Lung (tissue), 12 donors: Measurements from ENCODE around the gene SPDYC. TPM values are rescaled to one million over a fixed set of nuclear protein-coding genes. Genes with fewer than 3 reads are reported as not detected.
A peak's percentile ranks its signal among the peaks of the same experiment; 100 is the strongest.
"Not testable (repeated sequence)": the region's sequence is repeated elsewhere in the genome, so short reads cannot be mapped to it uniquely, and the experiment has no call there.

Source experiments
- ATAC-seq: fragments of 200-7000 bp; cut with Tn5 transposase; one replicate; pipeline ENCODE4 v1.9.1; 2020; ENCODE audit warnings: moderate number of reproducible peaks; ENCODE audit not compliant: insufficient read depth, low FRiP score
- DNase-seq, 3 donors: peaks; one replicate each; pipeline ENCODE4 v3.0.0-alpha.2; 2013 to 2017
- H3K27ac ChIP-seq, 2 donors: one replicate each; pipeline ENCODE4 v1.5.1; 2013; ENCODE audit warnings: mild to moderate bottlenecking in 2 of 2, moderate library complexity in 2 of 2, control low read depth in 1 of 2, inconsistent platforms in 1 of 2, low read depth in 1 of 2, low read length in 1 of 2
- H3K27me3 ChIP-seq, 3 donors: one replicate each; pipeline ENCODE4 v1.5.1; 2013; ENCODE audit warnings: low read length in 2 of 3; ENCODE audit not compliant: control insufficient read depth in 3 of 3, insufficient read depth in 3 of 3
- H3K36me3 ChIP-seq, 4 donors: one replicate each; pipeline ENCODE4 v1.5.1; 2013; ENCODE audit warnings: low read length in 4 of 4, mild to moderate bottlenecking in 1 of 4, moderate library complexity in 1 of 4; ENCODE audit not compliant: control insufficient read depth in 4 of 4, insufficient read depth in 4 of 4
- H3K4me1 ChIP-seq, 5 donors: one replicate each; pipeline ENCODE4 v1.5.1; 2013; ENCODE audit warnings: low read length in 5 of 5, mild to moderate bottlenecking in 2 of 5, moderate library complexity in 1 of 5; ENCODE audit not compliant: control insufficient read depth in 5 of 5, insufficient read depth in 5 of 5
- H3K4me3 ChIP-seq: one replicate; pipeline ENCODE4 v1.5.1; 2013; ENCODE audit warnings: mild to moderate bottlenecking, control low read depth, moderate library complexity
- H3K9ac ChIP-seq, 2 donors: one replicate each; pipeline ENCODE4 v1.5.1; 2013; ENCODE audit warnings: low read length in 2 of 2, control low read depth in 1 of 2; ENCODE audit not compliant: insufficient read depth in 1 of 2
- H3K9me3 ChIP-seq, 4 donors: one replicate each; pipeline ENCODE4 v1.5.1; 2013; ENCODE audit warnings: low read length in 3 of 4, mild to moderate bottlenecking in 1 of 4, moderate library complexity in 1 of 4; ENCODE audit not compliant: control insufficient read depth in 4 of 4, insufficient read depth in 3 of 4
- WGBS, 2 donors: extraction: QIAGEN DNeasy Blood & Tissue Kit; methylation state at CpG; one replicate each; pipeline ENCODE4 v1.1.7; 2013; 5-methylcytosine and 5-hydroxymethylcytosine counted together
- polyA plus RNA-seq, 2 donors: library from polyadenylated mRNA; stranded (reverse); fragments of 200-250 nt; gene quantifications; one replicate each; pipeline ENCODE4 v1.2.1, GENCODE V29; 2013
- total RNA-seq, 2 donors: library from RNA; depleted of rRNA in 1 of 2; stranded (reverse); fragments of >200 nt in 1 of 2; gene quantifications; one replicate each; pipeline ENCODE4 v1.2.1, GENCODE V29; 2014 to 2021
- TF ChIP-seq, protein P1 (sequence below): IDR thresholded peaks from 2 replicates; pipeline ENCODE4 v1.5.1; 2012; ENCODE audit warnings: mild to moderate bottlenecking; ENCODE audit errors: control extremely low read depth, extremely low read depth
- donor health status: control.
- donor health status: control.
- donor health status: Bipolar disorder and iron deficiency.
- donor health status: healthy.
- donor health status: DM: yes; HTN: yes; CAD: no.

Gene SPDYC
- total and polyA plus RNA-seq, 4 donors = not detected

DNA sequence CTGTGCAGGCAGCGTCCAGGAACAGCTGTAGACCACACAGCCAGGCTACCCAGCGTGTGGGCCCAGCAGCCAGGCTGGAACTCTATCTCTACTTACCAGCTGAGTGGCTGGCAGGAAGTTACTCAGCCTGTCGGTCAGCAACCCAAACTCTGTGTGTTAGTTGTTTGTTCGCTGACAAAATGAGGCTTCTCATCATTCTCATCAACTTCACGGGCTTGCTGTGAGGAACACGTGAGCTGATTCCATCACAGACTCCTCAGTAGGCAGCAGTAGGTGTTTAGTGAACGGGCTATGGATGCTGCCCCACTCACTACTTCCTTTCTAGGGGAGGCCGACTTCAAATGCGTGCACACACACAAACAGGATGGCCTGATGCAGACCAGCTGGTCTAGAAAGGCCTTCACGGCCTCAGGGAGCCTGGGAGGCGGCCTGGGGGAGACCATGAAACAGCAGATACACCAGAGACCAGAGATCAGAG is 830 bp upstream of the SPDYC start:
- Histone ChIP-seq H3K9me3 (peaks cover 0 to 2% (median 0%) of the 10 kb centered on the region in 4 donors), H3K27me3 (no peaks in the 10 kb centered on the region), H3K4me1 (peaks cover 0 to 7% (median 0%) of the 10 kb centered on the region in 5 donors), H3K27ac (no peak overlapping the region), H3K36me3 (no peaks in the 10 kb centered on the region), H3K9ac (no peak overlapping the region), H3K4me3 (no peak overlapping the region)
- 51 to 63% methylated on average over 11 of the region's 11 CpGs for WGBS, 2 donors
- DNase-seq (peak in 1 of 3 donors; percentile 38), ATAC-seq (no peak)
- TF ChIP-seq, protein P1, sequence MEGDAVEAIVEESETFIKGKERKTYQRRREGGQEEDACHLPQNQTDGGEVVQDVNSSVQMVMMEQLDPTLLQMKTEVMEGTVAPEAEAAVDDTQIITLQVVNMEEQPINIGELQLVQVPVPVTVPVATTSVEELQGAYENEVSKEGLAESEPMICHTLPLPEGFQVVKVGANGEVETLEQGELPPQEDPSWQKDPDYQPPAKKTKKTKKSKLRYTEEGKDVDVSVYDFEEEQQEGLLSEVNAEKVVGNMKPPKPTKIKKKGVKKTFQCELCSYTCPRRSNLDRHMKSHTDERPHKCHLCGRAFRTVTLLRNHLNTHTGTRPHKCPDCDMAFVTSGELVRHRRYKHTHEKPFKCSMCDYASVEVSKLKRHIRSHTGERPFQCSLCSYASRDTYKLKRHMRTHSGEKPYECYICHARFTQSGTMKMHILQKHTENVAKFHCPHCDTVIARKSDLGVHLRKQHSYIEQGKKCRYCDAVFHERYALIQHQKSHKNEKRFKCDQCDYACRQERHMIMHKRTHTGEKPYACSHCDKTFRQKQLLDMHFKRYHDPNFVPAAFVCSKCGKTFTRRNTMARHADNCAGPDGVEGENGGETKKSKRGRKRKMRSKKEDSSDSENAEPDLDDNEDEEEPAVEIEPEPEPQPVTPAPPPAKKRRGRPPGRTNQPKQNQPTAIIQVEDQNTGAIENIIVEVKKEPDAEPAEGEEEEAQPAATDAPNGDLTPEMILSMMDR = no peak

DNA sequence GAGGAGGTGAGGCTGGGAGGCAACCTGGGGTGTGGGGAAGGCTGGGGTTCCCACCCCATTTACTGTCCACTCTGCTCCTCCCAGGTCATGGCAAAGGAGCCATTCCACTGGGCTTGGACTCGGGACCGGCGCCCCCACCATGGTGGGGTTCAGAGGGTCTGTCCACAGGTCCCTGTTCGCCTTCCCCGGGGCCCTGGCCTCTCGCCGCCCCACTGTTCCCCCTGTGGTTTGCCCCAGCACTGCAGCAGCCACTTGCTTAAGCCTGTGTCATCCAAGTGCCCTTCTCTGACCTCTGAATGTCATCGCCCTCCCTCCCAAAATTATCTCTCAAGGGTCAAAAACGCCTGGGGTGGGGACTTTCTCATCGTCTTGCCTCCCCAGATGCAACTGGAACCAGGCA is 2.6 kb downstream of the SPDYC start:
- Histone ChIP-seq H3K27me3 (no peaks in the 10 kb centered on the region), H3K4me1 (peaks cover 0 to 2% (median 0%) of the 10 kb centered on the region in 5 donors), H3K36me3 (no peaks in the 10 kb centered on the region), H3K9ac (no peak overlapping the region), H3K9me3 (peaks cover 0 to 2% (median 0%) of the 10 kb centered on the region in 4 donors), H3K27ac (no peak overlapping the region), H3K4me3 (no peak overlapping the region)
- DNase-seq (no peak), ATAC-seq (no peak)
- 83 to 94% methylated on average over 10 of the region's 10 CpGs for WGBS, 2 donors
- TF ChIP-seq, protein P1 = no peak

DNA sequence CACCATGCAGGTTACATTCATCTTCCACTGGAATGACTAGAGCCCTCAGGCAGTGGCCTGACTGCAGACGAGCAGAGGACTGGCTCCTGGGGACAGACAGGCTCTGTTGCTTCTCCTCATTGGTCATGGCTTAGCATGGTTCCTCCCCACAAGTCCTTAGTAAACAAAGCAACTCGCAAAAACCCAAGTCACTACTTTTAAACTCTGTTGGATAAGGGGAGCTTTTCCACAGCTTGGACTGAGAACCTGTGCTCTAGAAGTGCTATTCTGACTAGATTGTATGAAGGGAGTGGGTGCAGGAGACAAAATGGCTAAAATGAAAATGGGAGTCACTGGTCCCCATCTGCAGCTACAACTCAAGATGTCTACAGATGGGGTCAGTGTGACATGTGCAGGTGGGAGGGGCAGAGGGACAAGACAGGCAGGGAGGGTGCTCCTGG is 4.6 kb downstream of the SPDYC start:
- H3K27me3 ChIP-seq, H3K9me3 ChIP-seq, ATAC-seq, H3K36me3 ChIP-seq, H3K9ac ChIP-seq, H3K4me3 ChIP-seq, H3K27ac ChIP-seq, DNase-seq, H3K4me1 ChIP-seq: not testable (repeated sequence)
- 55 to 67% methylated on average over 2 of the region's 2 CpGs for WGBS, 2 donors

DNA sequence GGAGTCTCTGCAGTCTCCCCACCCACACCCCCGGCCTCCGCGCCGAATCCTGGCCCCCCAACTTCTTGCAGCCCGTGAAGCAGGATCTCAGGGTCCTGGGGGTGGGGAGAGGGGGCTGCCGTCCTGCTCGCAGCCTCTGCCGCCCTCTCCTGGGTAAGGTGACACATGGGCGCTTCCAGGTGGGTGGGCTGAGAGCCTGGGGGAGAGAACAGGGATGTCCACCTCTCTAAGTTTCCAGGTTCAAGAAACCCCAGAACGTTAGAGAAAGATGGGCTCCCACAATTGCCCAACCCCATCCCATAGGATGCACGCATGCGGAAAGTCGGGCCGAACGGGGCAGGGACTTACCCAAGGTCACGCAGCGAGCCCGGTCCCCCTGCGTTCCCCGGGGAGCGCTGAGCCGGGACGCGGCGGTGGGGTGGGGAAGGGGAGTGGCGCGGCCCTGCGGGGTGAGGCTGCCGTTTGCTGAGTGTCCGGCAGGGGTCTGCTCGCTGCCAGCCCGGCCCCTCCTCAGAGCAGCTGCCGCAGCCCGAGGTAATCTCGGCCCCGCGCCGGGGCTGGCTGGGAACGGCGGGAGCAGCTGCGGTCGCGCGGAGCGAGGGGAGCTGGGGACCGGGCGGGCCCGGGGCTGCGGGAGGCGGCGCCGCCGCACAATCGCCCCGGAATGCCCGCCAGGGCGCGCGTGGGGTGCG is 11.0 kb downstream of the SPDYC start:
- Histone ChIP-seq H3K9ac (peak overlapping the region in 1 of 2 donors; percentile 16), H3K4me3 (peak overlapping the region; percentile 22), H3K27ac (peak overlapping the region; percentile 62 to 97), H3K27me3 (no peaks in the 10 kb centered on the region), H3K9me3 (no peaks in the 10 kb centered on the region), H3K36me3 (peaks cover 0 to 8% (median under 1%) of the 10 kb centered on the region in 4 donors), H3K4me1 (peaks cover 0 to 27% (median 9%) of the 10 kb centered on the region in 5 donors)
- TF ChIP-seq, protein P1 = peak; percentile 19
- ATAC-seq (peak; percentile 53), DNase-seq (peak; percentile 78 to 86 (median 85))
- WGBS, 2 donors = 1% methylated on average over 33 to 60 of the region's 60 CpGs
